ENCODE data around the gene JADE2.
A peak's percentile ranks its signal among the peaks of the same experiment; 100 is the strongest.
"Not testable (repeated sequence)": the region's sequence is repeated elsewhere in the genome, so short reads cannot be mapped to it uniquely, and the experiment has no call there.

JADE2 gene

DNA sequence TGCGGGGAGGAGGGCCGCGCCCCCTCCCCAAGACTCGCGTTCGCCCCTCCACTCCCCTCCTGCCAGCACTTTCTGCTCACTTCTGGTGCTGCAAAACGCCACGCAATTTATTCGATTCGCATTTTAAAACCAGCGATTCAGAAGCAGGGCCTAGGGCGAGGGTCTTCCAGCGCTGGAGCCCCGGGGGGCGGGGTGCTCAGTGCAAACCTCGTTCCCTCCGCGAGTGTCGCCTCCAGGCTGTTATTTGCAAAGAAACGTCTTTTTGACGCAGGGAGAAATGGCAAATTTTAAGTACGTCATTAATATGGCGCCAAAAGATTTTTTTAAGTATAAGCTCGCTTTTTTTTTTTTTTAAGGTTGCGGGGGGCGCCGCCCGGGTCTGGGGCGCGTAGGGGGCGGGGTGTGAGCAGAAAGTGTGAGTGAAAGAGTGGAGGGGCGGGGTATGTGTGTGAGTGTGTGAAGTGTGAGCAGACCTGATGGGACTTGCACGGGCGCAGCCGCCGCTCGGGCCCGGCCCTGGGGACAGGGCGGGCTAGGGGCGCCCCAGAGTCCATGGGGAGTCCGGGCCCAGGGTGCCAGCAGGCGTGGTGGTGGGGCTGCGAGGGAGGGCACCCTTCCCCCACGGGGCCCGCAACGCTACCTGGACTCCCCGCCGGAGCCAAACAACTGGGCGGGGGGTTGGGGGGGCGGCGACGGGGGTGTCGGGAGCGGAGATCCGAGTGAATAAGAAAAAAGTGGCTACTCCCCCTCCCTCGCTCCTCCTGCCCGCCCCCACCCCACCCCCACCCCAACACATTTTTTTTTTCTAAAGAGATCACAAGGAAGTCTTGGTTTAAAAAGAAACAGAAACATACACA lies at the start of gene JADE2:
TSS of gene JADE2 (plus strand) at position 845 of the 857 bp plus-strand sequence. CDS start 10,188 bp downstream, outside the sequence.
- peak; percentile 87 for DNase-seq (ENCODE audit: low spot score)

DNA sequence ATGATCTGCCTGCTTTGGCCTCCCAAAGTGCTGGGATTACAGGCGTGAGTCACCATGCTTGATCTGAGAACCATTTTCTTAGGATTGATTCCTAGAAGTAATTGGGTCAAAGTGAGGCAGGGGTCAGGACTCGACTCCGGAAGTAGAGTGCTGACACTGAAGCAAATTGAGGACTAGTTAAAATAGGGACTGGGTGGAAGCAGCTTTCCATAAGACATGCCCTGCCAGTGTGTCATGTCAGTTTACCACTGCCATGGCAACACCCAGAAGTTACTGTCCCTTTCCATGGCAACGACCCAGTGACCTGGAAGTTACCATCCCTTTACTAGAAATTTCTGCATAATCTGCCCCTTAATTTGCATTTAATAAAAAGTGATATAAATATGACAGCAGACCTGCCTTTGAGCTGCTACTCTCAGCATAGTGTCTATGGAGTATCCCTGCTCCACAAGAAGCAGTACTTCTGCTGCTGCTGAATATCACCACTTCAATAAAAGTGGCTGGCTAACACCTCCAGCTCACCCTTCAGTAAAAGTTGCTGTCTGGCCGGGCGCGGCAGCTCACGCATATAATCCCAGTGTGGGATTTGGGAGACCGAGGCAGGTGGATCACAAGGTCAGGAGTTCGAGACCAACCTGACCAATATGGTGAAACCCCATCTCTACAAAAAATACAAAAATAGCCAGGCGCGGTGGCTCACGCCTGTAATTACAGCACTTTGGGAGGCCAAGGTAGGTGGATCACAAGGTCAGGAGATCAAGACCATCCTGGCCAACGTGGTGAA lies 47.8 kb upstream of the JADE2 start:
- DNase-seq (ENCODE audit: low spot score) = no peak

DNA sequence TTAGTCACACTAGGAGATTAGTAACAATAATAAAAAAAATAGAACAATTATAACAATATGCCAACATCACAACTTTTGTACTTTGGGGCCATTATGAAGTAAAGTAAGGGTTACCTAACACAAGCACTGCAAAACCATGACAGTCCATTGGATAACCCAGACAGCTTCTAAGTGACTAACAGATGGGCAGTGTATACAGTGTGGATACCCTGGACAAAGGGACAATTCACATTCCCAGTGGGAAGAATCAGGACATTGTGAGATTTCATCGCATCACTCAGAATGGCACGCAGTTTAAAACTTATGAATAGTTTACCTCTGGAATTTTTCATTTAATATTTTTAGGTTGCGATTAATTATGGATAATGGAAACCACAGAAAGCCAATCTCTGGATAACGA lies 45.6 kb upstream of the JADE2 start:
- no peak for DNase-seq (ENCODE audit: low spot score)

DNA sequence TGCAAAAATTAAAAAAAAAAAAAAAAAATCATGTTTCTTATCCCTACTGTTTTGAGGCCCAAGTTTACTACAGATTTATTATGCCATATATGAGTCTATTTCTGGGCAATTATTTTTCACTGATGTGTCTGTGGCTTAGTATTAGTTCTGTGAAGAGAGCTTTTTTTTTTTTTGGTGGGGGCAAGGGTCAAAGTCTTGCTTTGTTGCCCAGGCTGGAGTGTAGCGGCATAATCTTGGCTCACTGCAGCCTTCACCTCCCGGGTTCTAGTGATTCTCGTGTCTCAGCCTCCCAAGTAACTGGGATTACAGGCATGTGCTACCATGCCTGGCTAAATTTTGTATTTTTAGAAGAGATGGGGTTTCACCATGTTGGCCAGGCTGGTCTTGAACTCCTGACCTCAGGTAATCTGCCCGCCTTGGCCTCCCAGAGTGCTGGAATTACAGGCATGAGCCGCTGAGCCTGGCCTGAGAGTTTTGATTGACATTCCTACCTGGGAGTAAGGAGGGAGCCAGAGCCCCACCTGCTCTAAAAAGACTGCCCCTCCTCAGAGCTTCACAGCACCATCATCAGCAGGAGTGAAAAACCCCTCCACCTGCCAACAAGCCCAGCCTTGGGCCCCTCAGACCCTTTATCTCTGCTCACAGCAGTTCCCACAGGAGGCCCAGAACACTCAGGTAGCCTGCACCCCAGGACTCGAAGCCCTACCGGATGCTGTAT lies 36.1 kb upstream of the JADE2 start:
- no peak for DNase-seq (ENCODE audit: low spot score)

DNA sequence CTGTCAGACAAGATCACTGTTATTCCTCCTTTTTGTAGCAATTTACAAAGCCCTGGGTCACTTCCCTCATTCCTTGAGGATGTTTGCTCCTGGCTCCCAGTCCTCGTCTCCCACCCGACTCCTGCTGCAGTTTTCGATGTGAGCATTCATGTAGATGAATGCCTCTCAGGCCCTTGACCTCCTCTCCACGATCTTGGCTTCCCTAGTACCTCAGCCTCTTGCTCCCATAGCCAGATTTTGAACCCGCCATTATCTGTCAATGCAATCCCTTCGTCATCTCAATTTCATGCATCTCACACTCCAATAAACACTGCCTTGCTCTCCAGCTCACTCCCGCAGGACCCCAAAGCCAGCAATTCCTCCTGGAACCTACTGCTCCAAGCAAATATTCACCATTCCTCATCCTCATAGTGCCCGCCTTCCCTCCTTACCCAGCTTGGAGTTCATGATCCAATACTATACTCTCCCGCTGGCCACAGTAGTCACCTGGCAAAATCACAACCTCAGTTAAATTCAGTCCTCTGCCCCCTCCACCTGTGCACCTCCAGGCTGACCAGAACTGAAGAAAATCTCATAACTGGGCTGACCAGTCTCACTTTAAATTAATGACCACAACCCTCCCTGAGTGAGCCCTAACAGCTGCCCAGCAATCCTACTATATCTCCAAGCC lies 35.1 kb upstream of the JADE2 start:
- no peak for DNase-seq (ENCODE audit: low spot score)

DNA sequence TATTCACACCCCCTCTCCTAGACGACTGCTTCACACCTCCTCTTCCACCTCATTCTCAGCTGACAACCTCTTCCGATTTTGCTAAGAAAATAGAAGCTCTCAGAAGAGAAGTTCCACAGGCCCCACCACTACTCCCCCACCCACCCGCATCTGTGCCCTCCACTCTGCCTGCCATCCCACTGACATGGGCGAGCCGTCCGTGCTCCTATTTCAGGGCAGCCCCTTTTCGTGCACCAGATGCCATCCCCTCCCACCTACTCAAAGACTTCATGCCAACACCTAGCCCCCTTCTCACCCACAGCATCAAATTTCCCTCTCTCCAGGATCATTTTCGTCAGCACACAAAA lies 34.6 kb upstream of the JADE2 start:
- no peak for DNase-seq (ENCODE audit: low spot score)

DNA sequence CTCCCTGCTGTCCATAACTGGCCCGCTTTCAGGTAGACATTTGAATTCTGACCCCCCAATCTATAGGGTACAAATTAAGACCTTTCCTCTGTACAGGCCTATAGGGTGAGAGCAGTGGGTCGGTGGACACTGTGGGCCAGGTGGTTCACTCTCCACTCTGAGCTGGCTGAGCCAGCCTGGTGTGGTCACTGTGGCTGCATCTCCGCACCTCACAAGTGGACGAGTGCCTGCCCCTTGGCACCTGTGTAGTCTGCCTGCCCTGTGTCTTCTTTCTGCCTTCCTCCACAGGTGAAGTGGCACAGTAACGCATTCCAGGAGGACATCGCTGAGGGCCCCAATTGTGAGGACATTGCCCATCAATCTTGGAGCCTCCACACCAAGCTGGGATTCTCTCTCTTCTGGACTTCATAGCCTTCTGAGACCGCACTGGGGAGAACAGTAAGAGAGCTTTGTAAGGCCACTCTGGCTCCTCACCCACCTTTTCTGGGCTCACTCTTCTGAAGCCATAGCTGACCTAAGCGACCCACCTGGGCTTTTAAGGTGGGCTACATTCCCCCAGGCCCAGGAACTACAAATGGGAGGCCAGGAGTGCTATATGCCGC lies 33.5 kb upstream of the JADE2 start:
- no peak for DNase-seq (ENCODE audit: low spot score)

DNA sequence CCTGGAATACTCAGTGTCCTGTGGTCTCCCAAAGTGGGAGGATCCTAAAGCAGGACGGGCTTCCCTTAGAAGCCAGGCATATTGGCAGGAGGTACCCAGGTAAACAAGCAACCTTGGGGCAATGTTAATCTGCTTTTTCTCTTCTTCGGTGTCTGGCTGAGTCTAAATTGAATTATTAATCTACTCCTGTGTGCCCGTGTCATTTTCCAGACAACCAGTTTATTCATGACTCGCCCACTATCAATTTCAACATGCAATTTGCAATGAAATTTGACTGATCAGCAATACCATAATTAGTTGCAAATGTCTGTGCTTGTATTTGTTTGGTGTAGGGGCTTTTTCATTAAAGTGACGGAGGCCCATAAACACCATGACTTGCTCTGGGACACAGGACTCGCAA lies 32.9 kb upstream of the JADE2 start:
- DNase-seq (ENCODE audit: low spot score) = no peak

DNA sequence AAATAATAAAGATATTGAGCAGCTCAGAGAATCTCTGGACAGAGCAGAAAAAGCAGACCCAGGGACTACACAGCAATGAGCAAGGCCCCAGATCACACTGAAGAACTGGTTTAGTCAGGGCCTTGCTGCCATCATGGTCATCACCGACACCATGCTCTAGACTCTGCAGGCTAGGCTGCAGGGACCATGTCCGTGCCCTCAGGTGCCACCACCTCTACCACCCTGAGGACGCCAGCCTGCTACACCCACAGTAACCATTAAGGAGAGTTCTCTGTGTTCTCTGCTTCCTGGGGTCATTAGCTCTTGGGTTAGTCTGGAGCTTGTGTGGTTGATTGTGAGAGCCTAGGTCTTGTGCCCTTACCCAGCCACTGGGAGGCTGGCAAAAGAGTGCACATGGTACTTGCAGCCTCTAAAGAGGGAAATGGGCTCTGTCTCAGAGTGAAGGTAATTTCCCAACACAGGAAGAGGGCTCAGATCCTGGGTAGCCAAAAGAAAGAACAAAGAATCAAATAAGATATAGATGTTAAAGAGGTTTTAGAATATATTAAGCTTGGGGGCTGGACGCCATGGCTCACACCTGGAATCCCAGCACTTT lies 31.9 kb upstream of the JADE2 start:
- DNase-seq (ENCODE audit: low spot score) = no peak

DNA sequence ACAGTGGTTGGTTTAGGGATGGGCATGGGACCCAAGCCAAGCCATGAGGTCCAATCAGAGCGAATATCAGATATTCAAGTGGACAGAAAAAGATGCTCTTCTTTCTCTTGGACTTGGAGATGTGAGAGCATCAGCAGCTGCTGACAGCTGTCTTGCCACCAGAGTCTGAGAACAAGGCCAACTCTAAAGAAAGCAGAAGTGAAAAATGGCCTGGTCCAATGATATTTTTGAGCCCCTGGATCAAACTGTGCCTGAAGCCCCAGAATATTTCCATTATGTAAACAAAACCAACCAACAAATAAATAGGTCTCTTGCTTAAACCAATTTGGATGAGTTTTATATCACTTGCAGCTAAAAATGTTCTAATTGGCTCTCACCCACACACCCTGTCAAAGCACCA lies 30.7 kb upstream of the JADE2 start:
- no peak for DNase-seq (ENCODE audit: low spot score)

DNA sequence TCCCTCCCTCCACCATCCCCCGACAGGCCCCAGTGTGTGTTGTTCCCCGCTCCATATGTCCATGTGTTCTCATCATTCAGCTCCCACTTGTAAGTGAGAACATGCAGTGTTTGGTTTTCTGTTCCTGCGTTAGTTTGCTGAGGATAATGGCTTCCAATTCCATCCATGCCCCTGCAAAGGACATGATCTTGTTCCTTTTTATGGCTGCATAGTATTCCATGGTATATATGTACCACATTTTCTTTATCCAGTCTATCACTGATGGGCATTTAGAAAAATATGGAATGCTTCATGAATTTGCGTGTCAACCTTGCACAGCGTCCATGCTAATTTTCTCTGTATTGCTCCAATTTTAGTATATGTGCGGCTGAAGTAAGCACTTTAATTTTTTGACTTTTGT lies 25.6 kb upstream of the JADE2 start:
- not testable (repeated sequence) for DNase-seq (ENCODE audit: low spot score)

DNA sequence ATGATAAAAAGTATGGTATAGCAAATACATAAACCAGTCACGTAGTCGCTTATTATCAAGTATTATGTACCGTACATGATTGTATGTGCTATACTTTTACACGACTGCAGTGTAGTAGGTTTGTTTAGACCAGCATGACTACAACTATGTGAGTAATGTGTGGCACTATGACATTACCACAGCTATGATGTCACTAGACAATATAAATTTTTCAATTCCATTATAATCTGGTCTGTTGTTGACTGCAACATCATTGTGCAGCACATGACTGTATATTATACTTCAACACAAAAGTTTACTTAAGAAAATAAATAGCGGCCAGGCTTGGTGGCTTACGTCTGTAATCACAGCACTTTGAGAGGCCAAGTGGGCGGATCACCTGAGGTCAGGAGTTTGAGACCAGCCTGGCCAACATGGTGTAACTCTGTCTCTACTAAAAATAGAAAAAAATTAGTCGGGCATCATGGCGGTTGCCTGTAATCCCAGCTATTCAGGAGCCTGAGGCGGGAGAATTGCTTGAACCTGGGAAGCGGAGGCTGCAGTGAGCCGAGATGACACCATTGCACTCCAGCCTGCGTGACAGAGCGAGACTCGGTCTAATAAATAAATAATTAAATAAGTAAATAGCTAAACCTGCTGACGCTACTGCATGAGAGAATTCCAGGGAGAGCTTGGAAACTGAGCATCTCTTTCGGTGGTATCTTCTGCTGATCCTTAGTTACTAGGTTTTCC lies 24.6 kb upstream of the JADE2 start:
- DNase-seq (ENCODE audit: low spot score) = no peak

DNA sequence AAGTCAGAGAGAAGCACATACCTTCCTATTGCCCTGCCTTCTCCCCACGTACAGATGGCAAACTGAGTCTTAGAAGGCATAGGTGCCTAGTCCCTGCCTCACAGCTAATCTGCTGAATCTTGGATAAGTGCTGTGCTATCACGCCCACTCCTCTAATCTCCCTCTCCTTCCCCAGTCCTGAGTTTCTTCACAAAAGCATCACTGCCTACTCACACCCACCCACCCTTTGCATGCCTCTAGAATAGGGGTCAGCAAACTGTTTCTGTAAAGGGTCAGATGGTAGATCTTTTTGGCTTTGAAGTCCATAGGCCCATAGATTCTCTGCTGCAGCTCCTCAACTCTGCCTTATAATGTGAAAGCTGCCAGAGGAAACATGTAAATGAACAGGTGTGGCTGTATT lies 23.2 kb upstream of the JADE2 start:
- no peak for DNase-seq (ENCODE audit: low spot score)

DNA sequence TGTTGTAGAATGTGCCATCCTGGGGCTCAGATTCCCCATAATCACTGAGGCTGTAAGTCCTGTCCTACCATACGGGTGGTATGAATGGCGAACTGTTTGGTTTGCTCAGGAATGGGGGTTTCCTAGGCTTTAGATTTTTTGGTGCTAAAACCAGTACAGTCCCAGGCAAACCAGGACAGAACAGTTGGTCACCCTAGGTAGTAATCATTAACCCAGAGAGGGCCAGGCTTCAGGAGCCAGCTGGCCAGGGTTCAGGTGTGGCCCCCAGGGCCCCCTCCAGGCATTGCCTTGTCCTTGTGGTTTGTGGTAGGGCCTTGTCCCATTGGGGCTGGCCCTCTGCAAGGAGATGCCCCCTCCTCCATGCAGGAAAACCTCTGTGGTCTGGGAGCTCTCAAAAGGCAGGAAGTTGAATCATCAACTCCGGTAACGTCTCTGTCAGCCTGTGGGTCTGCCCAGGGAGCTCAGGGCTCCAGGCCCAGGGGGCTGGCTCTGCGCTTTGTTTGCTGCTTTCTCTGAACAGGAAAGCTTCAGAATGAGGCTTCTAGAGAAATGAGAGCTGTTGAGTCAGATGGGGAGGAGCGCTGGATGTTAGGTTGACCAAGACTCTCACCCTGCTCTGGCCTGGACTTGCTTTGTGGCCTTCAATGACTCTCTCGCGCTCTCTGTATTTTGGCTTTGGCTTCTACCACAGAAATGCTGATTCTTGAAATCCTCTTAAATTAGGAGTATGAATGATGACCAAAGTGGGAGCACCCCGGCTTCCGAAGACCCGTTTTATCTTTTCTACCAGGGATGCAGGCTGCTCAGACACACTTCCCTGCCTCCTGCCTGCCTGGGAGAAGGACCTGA lies 22.2 kb upstream of the JADE2 start:
- no peak for DNase-seq (ENCODE audit: low spot score)

DNA sequence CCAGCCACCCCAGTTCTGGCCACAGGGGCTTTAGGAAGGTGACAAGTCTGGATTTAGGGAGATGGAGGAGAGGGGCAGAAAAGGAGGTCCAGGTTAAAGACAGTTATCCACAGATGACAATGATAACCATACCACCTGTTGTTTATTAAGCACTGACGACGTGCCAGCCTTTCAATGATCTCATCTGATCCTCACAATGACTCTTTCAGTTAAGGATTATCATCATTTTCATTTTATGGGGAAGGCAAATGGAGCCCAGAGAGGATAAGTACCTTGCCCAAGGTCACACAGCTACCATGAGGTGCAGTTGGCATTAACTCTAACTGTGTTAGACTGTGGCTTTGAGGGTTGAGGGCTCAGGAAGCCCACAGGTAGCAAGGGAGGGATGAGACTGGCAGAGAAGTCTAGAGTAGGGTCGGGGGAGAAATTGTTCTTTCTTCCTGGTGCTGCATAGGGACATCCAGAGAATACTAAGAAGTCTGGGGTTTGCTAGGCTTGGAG lies 21.5 kb upstream of the JADE2 start:
- DNase-seq (ENCODE audit: low spot score) = no peak

DNA sequence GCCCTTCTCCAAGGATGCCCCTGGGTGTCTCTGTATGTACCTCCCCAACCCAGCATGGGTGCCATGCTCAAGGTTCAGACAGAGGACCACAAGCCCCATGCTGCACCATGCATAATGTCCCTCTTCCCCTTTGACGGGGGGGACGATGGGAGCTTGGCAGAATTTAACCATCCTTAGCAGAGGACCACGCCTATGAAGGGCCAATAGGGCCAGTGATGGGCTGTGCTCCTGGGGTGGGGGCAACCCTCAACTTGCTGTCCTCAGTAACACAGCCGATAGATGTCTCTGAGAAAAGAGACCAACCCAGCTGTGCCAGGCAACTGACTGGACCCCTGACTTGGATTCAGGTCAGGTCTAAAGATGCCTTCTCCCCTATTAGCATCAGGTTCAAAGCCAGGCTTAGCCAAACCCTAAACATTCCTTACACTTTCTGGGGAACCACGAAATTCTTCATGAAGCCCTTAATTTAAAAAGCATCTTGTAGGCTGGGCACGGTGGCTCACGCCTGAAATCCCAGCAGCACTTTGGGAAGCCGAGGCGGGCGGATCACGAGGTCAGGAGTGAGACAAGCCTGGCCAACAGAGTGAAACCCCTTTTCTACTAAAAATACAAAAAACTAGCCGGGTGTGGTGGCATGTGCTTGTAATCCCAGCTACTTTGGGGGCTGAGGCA lies 20.7 kb upstream of the JADE2 start:
- no peak for DNase-seq (ENCODE audit: low spot score)

DNA sequence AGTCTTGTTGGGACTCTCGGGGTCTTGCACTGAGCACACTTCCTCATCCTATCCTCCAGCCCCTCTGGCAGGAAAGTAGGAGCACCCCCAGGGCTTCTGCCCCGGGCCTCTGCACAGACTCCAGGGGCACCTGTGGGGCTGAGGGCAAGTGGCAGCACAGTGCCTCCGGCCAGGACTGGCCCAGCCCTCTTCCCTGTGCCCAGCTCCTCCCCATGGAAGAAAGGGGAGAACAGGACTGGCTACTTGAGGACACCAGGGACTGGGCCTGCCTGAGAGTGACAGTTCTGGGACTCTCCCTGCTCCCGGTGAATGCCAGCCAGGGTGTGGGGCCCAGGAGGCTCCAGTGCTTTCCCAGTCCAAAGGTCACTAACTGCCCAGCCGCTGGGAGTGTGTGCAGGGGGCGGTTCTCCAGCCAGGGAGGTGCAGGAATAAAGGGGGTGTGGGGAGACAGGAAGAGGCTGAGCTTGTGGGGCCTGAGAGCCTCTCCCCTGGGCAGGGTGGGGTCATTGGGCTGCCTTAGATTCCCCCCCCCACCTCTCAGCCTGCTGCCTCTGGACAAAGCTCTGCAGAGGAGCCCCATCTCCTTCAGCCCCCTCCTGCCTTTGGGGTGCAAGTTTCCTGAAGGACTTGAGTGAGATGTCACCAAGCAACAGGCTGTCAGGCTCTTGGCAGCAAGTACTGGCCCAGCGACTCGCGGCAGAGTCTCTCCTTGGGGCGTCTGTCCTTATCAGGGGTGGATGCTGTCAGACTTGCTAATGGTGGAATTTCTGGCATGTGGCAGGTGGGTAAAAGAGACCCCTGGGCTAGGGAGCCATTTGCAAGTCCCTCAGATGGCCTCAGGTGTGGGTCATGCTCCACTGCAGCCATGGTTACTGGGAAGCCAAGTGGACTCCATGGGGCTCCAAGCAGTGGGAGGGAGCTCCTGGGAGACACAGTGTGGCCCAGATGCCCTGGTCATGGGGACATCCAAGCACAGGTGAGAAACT lies 19.1 kb upstream of the JADE2 start:
- DNase-seq (ENCODE audit: low spot score) = no peak

DNA sequence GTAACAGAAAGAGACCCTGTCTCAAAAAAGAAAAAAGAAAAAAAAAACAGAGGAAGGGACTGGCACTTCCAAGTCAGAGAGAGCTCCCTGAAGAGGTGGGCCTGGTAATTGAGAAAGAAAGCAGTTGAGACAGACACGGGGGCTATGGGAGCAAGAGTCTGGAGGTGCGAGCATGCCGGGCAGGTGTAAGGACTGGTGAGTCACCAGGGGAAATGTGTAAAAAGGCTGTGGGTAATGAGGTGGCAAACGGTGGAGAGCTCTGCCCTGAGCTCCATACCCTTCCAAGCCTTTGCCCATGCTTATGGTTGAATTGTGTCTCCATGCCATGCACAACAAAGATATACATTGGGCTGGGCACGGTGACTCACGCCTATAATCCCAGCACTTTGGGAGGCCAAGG lies 18.0 kb upstream of the JADE2 start:
- DNase-seq (ENCODE audit: low spot score) = no peak
